Fibroblast of lung (primary cell): ENCODE data around the gene SNAP29. TPM values are rescaled to one million over a fixed set of nuclear protein-coding genes. Genes with fewer than 3 reads are reported as not detected.
"Not testable (repeated sequence)": the region's sequence is repeated elsewhere in the genome, so short reads cannot be mapped to it uniquely, and the experiment has no call there.

Experiments
- DNase-seq, 2 donors: peaks; one replicate each; pipeline versions ENCODE4 v3.0.0 to v3.0.0-alpha.2; 2010; ENCODE audit warnings: low read depth in 2 of 2
- H2AFZ ChIP-seq: 2 replicates; pipeline ENCODE4 v1.5.1; 2012; ENCODE audit warnings: low read length, control low read depth, inconsistent platforms
- H3K27ac ChIP-seq: 2 replicates; pipeline ENCODE4 v1.5.1; 2011; ENCODE audit warnings: low read length, control low read depth; ENCODE audit not compliant: insufficient read depth
- H3K27me3 ChIP-seq: 2 replicates; pipeline ENCODE4 v1.5.1; 2011; ENCODE audit warnings: mild to moderate bottlenecking, low read length; ENCODE audit not compliant: control insufficient read depth, insufficient read depth
- H3K36me3 ChIP-seq: 2 replicates; pipeline ENCODE4 v1.5.1; 2011; ENCODE audit warnings: low read length; ENCODE audit not compliant: control insufficient read depth, insufficient read depth
- H3K4me1 ChIP-seq: 2 replicates; pipeline ENCODE4 v1.5.1; 2011; ENCODE audit warnings: low read length; ENCODE audit not compliant: control insufficient read depth, insufficient read depth; ENCODE audit errors: extremely low read depth
- H3K4me2 ChIP-seq: 2 replicates; pipeline ENCODE4 v1.5.1; 2011; ENCODE audit warnings: low read length, control low read depth; ENCODE audit not compliant: insufficient read depth; ENCODE audit errors: extremely low read depth
- H3K4me3 ChIP-seq, 4 experiments: fragments of 200-600 bp in 1 of 4; sonication (generic) in 1 of 4; replicated peaks in 1 of 4; 2 replicates each; pipeline ENCODE4 v1.5.1; 2011 to 2016; ENCODE audit warnings: low read length in 4 of 4, low read depth in 3 of 4, mild to moderate bottlenecking in 3 of 4, control low read depth in 2 of 4, inconsistent platforms in 1 of 4, mixed read lengths in 1 of 4; ENCODE audit not compliant: insufficient read depth in 1 of 4; ENCODE audit errors: control extremely low read depth in 1 of 4
- H3K79me2 ChIP-seq: 2 replicates; pipeline ENCODE4 v1.5.1; 2012; ENCODE audit warnings: mild to moderate bottlenecking, low read length, inconsistent platforms; ENCODE audit not compliant: control insufficient read depth, insufficient read depth
- H3K9ac ChIP-seq: 2 replicates; pipeline ENCODE4 v1.5.1; 2011; ENCODE audit warnings: mild to moderate bottlenecking, low read length, control low read depth; ENCODE audit not compliant: insufficient read depth
- H3K9me3 ChIP-seq: 2 replicates; pipeline ENCODE4 v1.5.1; 2012; ENCODE audit warnings: low read depth, low read length; ENCODE audit not compliant: control insufficient read depth, insufficient read depth
- H4K20me1 ChIP-seq: 2 replicates; pipeline ENCODE4 v1.5.1; 2011; ENCODE audit warnings: low read length; ENCODE audit not compliant: control insufficient read depth, insufficient read depth; ENCODE audit errors: extremely low read depth
- EZH2 ChIP-seq: IDR thresholded peaks from 2 replicates; pipeline ENCODE4 v1.5.1; 2012; ENCODE audit warnings: low read length, control low read depth, mild to moderate bottlenecking; ENCODE audit errors: missing control alignments
- polyA plus RNA-seq, 2 donors: library from polyadenylated mRNA; depleted of rRNA in 1 of 2; stranded (reverse) in 1 of 2; unstranded in 1 of 2; fragments of >200 nt; gene quantifications; 2 replicates each; pipeline ENCODE4 v1.2.1, GENCODE V29; 2011 to 2012; ENCODE audit warnings: missing spikeins in 1 of 2
- total RNA-seq: library from RNA; depleted of rRNA; stranded (reverse); fragments of >200 nt; gene quantifications from 2 replicates; pipeline ENCODE4 v1.2.1, GENCODE V29; 2014
- TF ChIP-seq, protein P1 (sequence below), 2 donors: IDR thresholded peaks in 1 of 2; conservative IDR thresholded peaks in 1 of 2; 1 replicate in 1 of 2; 2 replicates in 1 of 2; pipeline ENCODE4 v1.5.1; 2011 to 2012; ENCODE audit warnings: low read length in 2 of 2, control low read depth in 1 of 2, inconsistent platforms in 1 of 2, low read depth in 1 of 2, mild to moderate bottlenecking in 1 of 2

Gene SNAP29
- total and polyA plus RNA-seq, 2 donors (not counting 1 experiment from before 2014, with no cell fraction given): 10.6 to 36.1 TPM

DNA sequence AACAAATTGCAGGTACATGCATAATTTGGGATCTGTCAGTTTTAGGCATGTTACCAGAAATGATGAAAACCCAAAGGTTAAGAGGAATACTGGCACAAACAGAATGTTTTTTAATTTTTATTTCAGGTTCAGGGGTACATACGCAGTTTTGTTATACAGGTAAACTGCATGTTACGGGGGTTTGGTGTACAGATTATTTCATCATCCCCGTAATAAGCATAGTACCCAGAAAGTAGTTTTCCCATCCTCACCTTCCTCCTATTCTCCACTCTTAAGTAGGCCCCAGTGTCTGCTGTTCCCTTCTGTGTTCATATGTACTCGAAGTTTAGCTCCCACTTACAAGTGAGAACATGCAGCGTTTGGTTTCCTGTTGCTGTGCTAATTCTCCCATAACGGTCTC, 33.2 kb upstream of the SNAP29 start:
- no peaks in the 10 kb centered on the region for H3K4me1 ChIP-seq
- no peaks in the 10 kb centered on the region for H4K20me1 ChIP-seq
- no peak overlapping the region for H3K9ac ChIP-seq
- H3K27ac ChIP-seq: no peak overlapping the region
- TF ChIP-seq, protein P1, sequence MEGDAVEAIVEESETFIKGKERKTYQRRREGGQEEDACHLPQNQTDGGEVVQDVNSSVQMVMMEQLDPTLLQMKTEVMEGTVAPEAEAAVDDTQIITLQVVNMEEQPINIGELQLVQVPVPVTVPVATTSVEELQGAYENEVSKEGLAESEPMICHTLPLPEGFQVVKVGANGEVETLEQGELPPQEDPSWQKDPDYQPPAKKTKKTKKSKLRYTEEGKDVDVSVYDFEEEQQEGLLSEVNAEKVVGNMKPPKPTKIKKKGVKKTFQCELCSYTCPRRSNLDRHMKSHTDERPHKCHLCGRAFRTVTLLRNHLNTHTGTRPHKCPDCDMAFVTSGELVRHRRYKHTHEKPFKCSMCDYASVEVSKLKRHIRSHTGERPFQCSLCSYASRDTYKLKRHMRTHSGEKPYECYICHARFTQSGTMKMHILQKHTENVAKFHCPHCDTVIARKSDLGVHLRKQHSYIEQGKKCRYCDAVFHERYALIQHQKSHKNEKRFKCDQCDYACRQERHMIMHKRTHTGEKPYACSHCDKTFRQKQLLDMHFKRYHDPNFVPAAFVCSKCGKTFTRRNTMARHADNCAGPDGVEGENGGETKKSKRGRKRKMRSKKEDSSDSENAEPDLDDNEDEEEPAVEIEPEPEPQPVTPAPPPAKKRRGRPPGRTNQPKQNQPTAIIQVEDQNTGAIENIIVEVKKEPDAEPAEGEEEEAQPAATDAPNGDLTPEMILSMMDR (conservative IDR thresholded peaks at IDR 0.05 in 1 of 2, IDR thresholded peaks at IDR 0.05 in 1 of 2; ENCODE audit: low read depth in 1 of 2, low read length in 2 of 2): no peak
- no peak for TF ChIP-seq EZH2
- H3K27me3 ChIP-seq: no peaks in the 10 kb centered on the region
- H3K79me2 ChIP-seq: no peaks in the 10 kb centered on the region
- H3K36me3 ChIP-seq: no peaks in the 10 kb centered on the region
- no peak overlapping the region for H3K4me3 ChIP-seq
- H2AFZ ChIP-seq: no peak overlapping the region
- H3K4me2 ChIP-seq: no peak overlapping the region
- no peaks in the 10 kb centered on the region for H3K9me3 ChIP-seq
- no peak for DNase-seq

DNA sequence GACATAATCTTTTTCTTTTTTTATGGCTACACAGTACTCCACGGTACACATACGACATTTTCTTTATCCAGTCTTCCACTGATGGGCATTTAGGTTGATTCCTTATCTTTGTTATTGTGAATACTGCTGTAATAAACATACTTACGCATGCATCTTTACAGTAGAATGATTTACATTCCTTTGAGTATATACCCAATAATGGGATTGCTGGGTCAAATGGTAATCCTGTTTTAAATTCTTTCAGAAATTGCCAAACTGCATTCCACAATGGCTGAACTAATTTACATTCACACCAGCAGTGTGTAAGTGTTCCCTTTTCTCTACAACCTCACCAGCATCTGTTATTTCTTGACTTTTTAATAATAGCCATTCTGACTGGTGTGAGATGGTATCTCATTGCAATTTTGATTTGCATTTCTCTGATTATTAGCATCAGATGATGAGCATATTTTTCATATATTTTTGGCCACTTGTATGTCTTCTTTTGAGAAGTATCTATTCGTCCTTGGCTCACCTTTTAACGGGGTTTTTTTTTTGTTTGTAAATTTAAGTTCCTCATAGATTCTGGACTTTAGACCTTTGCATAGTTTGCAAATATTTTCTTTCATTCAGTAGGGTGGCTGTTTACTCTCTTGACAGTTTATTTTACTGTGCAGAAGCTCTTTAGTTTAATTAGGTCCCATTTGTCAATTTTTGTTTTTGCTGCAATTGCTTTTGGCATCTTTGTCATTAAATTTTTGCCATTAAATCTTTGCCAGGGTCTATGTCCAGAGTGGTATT, 32.2 kb upstream of the SNAP29 start:
- H3K36me3 ChIP-seq, DNase-seq, H3K27me3 ChIP-seq, H3K4me1 ChIP-seq, H3K9ac ChIP-seq, H3K4me3 ChIP-seq, H3K9me3 ChIP-seq, H3K4me2 ChIP-seq, H3K27ac ChIP-seq, H4K20me1 ChIP-seq, H3K79me2 ChIP-seq, H2AFZ ChIP-seq: not testable (repeated sequence)

DNA sequence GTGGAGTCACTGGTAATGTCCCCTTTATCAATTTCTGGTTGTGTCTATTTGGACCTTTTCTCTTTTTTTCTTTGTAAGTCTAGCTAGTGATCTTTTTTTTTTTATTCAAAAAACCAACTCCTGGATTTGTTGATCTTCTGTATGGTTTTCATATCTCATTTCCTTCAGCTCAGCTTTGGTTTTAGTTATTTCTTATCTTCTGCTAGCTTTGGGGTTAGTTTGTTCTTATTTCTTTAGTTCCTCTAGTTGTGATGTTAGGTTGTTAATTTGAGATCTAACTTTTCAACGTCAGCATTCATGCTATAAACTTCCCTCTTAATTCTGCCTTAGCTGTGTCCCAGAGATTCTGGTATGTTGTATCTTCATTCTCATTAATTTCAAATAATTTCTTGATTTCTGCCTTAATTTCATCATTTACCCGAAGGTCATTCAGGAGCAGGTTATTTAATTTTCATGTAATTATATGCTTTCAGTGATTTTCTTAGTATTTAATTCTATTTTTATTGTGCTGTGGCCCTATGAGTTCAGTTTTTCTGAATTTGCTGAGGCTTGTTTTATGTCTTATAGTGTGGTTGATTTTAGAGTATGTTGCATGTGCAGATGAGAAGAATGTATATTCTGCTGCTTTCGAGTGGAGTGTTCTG, 29.2 kb upstream of the SNAP29 start:
- Histone ChIP-seq H3K36me3 (peaks cover 6% of the 10 kb centered on the region), H3K4me2 (no peak overlapping the region), H3K9me3 (no peaks in the 10 kb centered on the region), H4K20me1 (no peaks in the 10 kb centered on the region), H3K27ac (no peak overlapping the region), H2AFZ (no peak overlapping the region), H3K4me3 (no peak overlapping the region), H3K79me2 (no peaks in the 10 kb centered on the region), H3K4me1 (no peaks in the 10 kb centered on the region), H3K9ac (no peak overlapping the region), H3K27me3 (no peaks in the 10 kb centered on the region)
- no peak for DNase-seq
- TF ChIP-seq EZH2: no peak
- TF ChIP-seq, protein P1 (conservative IDR thresholded peaks at IDR 0.05 in 1 of 2, IDR thresholded peaks at IDR 0.05 in 1 of 2; ENCODE audit: low read depth in 1 of 2, low read length in 2 of 2): no peak
